Endothelial cell (in vitro differentiated cells): ENCODE results near the gene PTPRK. TPM values are rescaled to one million over a fixed set of nuclear protein-coding genes. Genes with fewer than 3 reads are reported as not detected.

Experiments used
- DNase-seq: peaks from one replicate; pipeline ENCODE4 v3.0.0; 2021; ENCODE audit warnings: low spot score
- H3K27ac Mint-ChIP-seq: one replicate; pipeline ENCODE4 v1.8.0; 2021; ENCODE audit warnings: mixed read lengths, inconsistent platforms; ENCODE audit not compliant: unreplicated experiment
- H3K27me3 Mint-ChIP-seq: one replicate; pipeline ENCODE4 v1.8.0; 2021; ENCODE audit warnings: mild to moderate bottlenecking, moderate library complexity, mixed read lengths, inconsistent platforms; ENCODE audit not compliant: unreplicated experiment
- H3K36me3 Mint-ChIP-seq: one replicate; pipeline ENCODE4 v1.8.0; 2021; ENCODE audit warnings: mild to moderate bottlenecking, low read depth, mixed read lengths, inconsistent platforms; ENCODE audit not compliant: unreplicated experiment
- H3K4me1 Mint-ChIP-seq: one replicate; pipeline ENCODE4 v1.8.0; 2021; ENCODE audit warnings: mild to moderate bottlenecking, mixed read lengths, inconsistent platforms; ENCODE audit not compliant: unreplicated experiment
- H3K4me3 Mint-ChIP-seq: one replicate; pipeline ENCODE4 v1.8.0; 2021; ENCODE audit warnings: mild to moderate bottlenecking, mixed read lengths, inconsistent platforms; ENCODE audit not compliant: unreplicated experiment
- H3K9me3 Mint-ChIP-seq: one replicate; pipeline ENCODE4 v1.8.0; 2021; ENCODE audit warnings: mixed read lengths, inconsistent platforms; ENCODE audit not compliant: unreplicated experiment
- CTCF ChIP-seq: fragments of 200-600 bp; sonication (generic); IDR thresholded peaks from one replicate; pipeline ENCODE4 v1.5.0; 2021; ENCODE audit warnings: antibody characterized with exemption; ENCODE audit not compliant: unreplicated experiment
- total RNA-seq: library from RNA; stranded (reverse); fragmentation: NEBNext Ultra II Directional; extraction: Animal tissue kit (Norgen Biotek cat#: 25700); gene quantifications from one replicate; pipeline ENCODE4 v1.2.1, GENCODE V29; 2021; ENCODE audit not compliant: unreplicated experiment

The PTPRK gene
- total RNA-seq, 1 donor from 2014 or later, result 47.3 TPM

- Mint-ChIP-seq H3K36me3 (no peaks in the 10 kb centered on the region), H3K27me3 (no peaks in the 10 kb centered on the region), H3K4me1 (peaks cover 8% of the 10 kb centered on the region), H3K27ac (no peak overlapping the region), H3K4me3 (no peak overlapping the region), H3K9me3 (no peaks in the 10 kb centered on the region)
- TF ChIP-seq CTCF, result no peak
- no peak for DNase-seq
These were observed 574.0 kb downstream of the PTPRK start for GRCh38 chr6:127946388-127946787.

GRCh38 chr6:127945434-127946097 is 574.8 kb downstream of the PTPRK start:
- H3K36me3 Mint-ChIP-seq, result no peaks in the 10 kb centered on the region
- no peaks in the 10 kb centered on the region for H3K9me3 Mint-ChIP-seq
- no peak overlapping the region for H3K27ac Mint-ChIP-seq
- no peaks in the 10 kb centered on the region for H3K27me3 Mint-ChIP-seq
- TF ChIP-seq CTCF, result no peak
- DNase-seq, result no peak
- no peak overlapping the region for H3K4me3 Mint-ChIP-seq
- peaks cover 6% of the 10 kb centered on the region for H3K4me1 Mint-ChIP-seq

GRCh38 chr6:127941228-127941627 is 579.2 kb downstream of the PTPRK start:
- H3K9me3 Mint-ChIP-seq, result no peaks in the 10 kb centered on the region
- H3K27ac Mint-ChIP-seq, result peak overlapping the region; percentile 19
- H3K4me3 Mint-ChIP-seq, result no peak overlapping the region
- DNase-seq, result no peak
- H3K27me3 Mint-ChIP-seq, result no peaks in the 10 kb centered on the region
- no peaks in the 10 kb centered on the region for H3K36me3 Mint-ChIP-seq
- no peak for TF ChIP-seq CTCF
- H3K4me1 Mint-ChIP-seq, result peaks cover 10% of the 10 kb centered on the region

GRCh38 chr6:127939442-127940066 is 580.8 kb downstream of the PTPRK start:
- Mint-ChIP-seq H3K9me3 (no peaks in the 10 kb centered on the region), H3K36me3 (no peaks in the 10 kb centered on the region), H3K27ac (peak overlapping the region; percentile 4), H3K4me3 (no peak overlapping the region), H3K4me1 (peaks cover 10% of the 10 kb centered on the region), H3K27me3 (no peaks in the 10 kb centered on the region)
- no peak for TF ChIP-seq CTCF
- DNase-seq, result no peak

GRCh38 chr6:127938701-127939100 is 581.7 kb downstream of the PTPRK start:
- TF ChIP-seq CTCF, result no peak
- Mint-ChIP-seq H3K36me3 (no peaks in the 10 kb centered on the region), H3K9me3 (no peaks in the 10 kb centered on the region), H3K4me1 (peaks cover 10% of the 10 kb centered on the region), H3K4me3 (no peak overlapping the region), H3K27ac (no peak overlapping the region), H3K27me3 (no peaks in the 10 kb centered on the region)
- no peak for DNase-seq
